Measurements from ENCODE around the gene GMPPA. TPM values are rescaled to one million over a fixed set of nuclear protein-coding genes. Genes with fewer than 3 reads are reported as not detected.
A peak's percentile ranks its signal among the peaks of the same experiment; 100 is the strongest.

The GMPPA gene
- total and polyA plus RNA-seq, 9 of the 15 experiments (the other 6 are each of a cell fraction or from before 2014, with no cell fraction given) = 7.0 to 101 (median 66.7) TPM

- TF ChIP-seq CCNT2 (IDR thresholded peaks at IDR 0.05; ENCODE audit: borderline replicate concordance, extremely low read depth, insufficient read length, low read depth, low read length) (peak; percentile 94), CHD2 (IDR thresholded peaks at IDR 0.05; ENCODE audit: low read depth, low read length) (0 out of 2 replicates have a peak, but pooled peaks have one; percentile 34), FOXM1 (IDR thresholded peaks at IDR 0.05; ENCODE audit: low read depth) (peak; percentile 83), FOXM1 (CRISPR knock-in tag; IDR thresholded peaks at IDR 0.05; ENCODE audit: low read depth) (no peak), MITF (IDR thresholded peaks at IDR 0.05) (peak; percentile 13; the same call in 1 of the 2 replicates), ZNF436 (CRISPR knock-in tag; IDR thresholded peaks at IDR 0.05) (no peak), ESRRA (IDR thresholded peaks at IDR 0.05; ENCODE audit: borderline replicate concordance, low read depth) (peak; percentile 77; the same call in 1 of the 2 replicates), E2F1 (CRISPR knock-in tag; IDR thresholded peaks at IDR 0.05) (no peak), EP400 (IDR thresholded peaks at IDR 0.05) (peak; percentile 74; the same call in 1 of the 2 replicates), MLLT1 (IDR thresholded peaks at IDR 0.05) (peak; percentile 78 to 80), BCOR (IDR thresholded peaks at IDR 0.05) (peak; percentile 96), NR2C2 (CRISPR knock-in tag; IDR thresholded peaks at IDR 0.05) (peak; percentile 64; the same call in 1 of the 2 replicates), NR2C2 (tag; IDR thresholded peaks at IDR 0.05) (peak; percentile 90), TCF7 (IDR thresholded peaks at IDR 0.05; ENCODE audit: borderline replicate concordance) (peak; percentile 51; the same call in 1 of the 2 replicates), CCAR2 (IDR thresholded peaks at IDR 0.05; ENCODE audit: low read depth, low read length) (0 out of 2 replicates have a peak, but pooled peaks have one; percentile 38), ZNF12 (CRISPR knock-in tag; IDR thresholded peaks at IDR 0.05) (no peak), ZNF830 (CRISPR knock-in tag; IDR thresholded peaks at IDR 0.05) (no peak), ZNF764 (CRISPR knock-in tag; IDR thresholded peaks at IDR 0.05; ENCODE audit: low read depth) (peak; percentile 89), CTCF (IDR thresholded peaks at IDR 0.05 in 2 of 3, conservative IDR thresholded peaks at IDR 0.05 in 1 of 3; ENCODE audit: insufficient read depth in 2 of 3, low read depth in 1 of 3, low read length in 3 of 3) (peak; percentile 65 to 73 (median 66)), ATF3 (IDR thresholded peaks at IDR 0.05) (peak; percentile 52; the same call in 1 of the 2 replicates), ATF3 (CRISPR knock-in tag; conservative IDR thresholded peaks at IDR 0.05) (no peak), RB1 (IDR thresholded peaks at IDR 0.05; ENCODE audit: low read depth) (peak; percentile 46)
Observed at GRCh38 chr2:219509780-219510511, 11.3 kb downstream of the GMPPA start (continued).

Measured in K562 (cell line).